ENCODE results near the gene ELL2. TPM values are rescaled to one million over a fixed set of nuclear protein-coding genes. Genes with fewer than 3 reads are reported as not detected.

Gene ELL2
- total and polyA plus RNA-seq, 7 donors, result 6.7 to 35.3 (median 26.6) TPM

- Histone ChIP-seq H3K27ac (no peak overlapping the region), H3K4me3 (no peak overlapping the region), H3K9me3 (no peaks in the 10 kb centered on the region), H3K36me3 (no peaks in the 10 kb centered on the region), H3K27me3 (no peaks in the 10 kb centered on the region), H3K4me1 (peaks cover 0 to 43% (median 32%) of the 10 kb centered on the region in 4 donors)
- intact Hi-C loops (cut with DNase I), result no loop called here
- TF ChIP-seq EP300 (IDR thresholded peaks at IDR 0.05) (no peak), POLR2A (IDR thresholded peaks at IDR 0.05) (no peak), CTCF (IDR thresholded peaks at IDR 0.05) (no peak), POLR2AphosphoS5 (IDR thresholded peaks at IDR 0.05) (no peak)
- no peak for DNase-seq
- WGBS, 2 donors, result 92 to 96% methylated on average over 4 of the region's 4 CpGs
These were observed 9.7 kb downstream of the ELL2 start for GRCh38 chr5:95951916-95952315.

- intact Hi-C loops (cut with DNase I), result loop anchor here (5.0 kb wide), 1 partner anchor 43 kb away; no protein-coding TSS in a partner anchor
- Histone ChIP-seq H3K9me3 (no peaks in the 10 kb centered on the region), H3K4me1 (peaks cover 0 to 22% (median 16%) of the 10 kb centered on the region in 4 donors), H3K27me3 (no peaks in the 10 kb centered on the region), H3K4me3 (no peak overlapping the region), H3K36me3 (no peaks in the 10 kb centered on the region), H3K27ac (no peak overlapping the region)
- no peak for DNase-seq
- no peak for TF ChIP-seq POLR2A (IDR thresholded peaks at IDR 0.05)
- TF ChIP-seq CTCF (IDR thresholded peaks at IDR 0.05), result no peak
- TF ChIP-seq EP300 (IDR thresholded peaks at IDR 0.05), result no peak
- 64 to 83% methylated on average over 1 of the region's 1 CpG for WGBS, 2 donors
These were observed 11.8 kb downstream of the ELL2 start for GRCh38 chr5:95949810-95950209.

DNA sequence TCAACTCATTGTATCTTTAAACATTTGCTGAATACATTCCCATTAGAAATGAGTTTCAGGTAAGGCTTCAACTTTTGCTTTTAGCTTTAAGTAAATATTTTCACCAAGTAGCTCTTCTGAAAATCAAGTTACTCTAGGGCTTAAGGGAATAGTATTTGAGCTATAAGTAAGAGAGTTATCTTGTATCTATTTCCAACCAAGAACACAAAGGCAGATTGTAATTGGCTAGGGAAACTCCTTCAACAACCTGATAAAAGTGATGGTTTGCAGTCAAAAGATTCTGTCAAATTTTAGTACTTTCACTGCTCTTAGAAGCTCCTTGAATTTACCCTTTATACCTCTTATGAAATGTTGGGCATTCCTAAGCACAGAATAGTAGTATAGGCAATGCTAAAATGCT is 13.0 kb downstream of the ELL2 start:
- no peak for DNase-seq
- Histone ChIP-seq H3K4me3 (no peak overlapping the region), H3K4me1 (peaks cover 0 to 19% (median 14%) of the 10 kb centered on the region in 4 donors), H3K27me3 (no peaks in the 10 kb centered on the region), H3K36me3 (no peaks in the 10 kb centered on the region), H3K27ac (no peak overlapping the region), H3K9me3 (no peaks in the 10 kb centered on the region)
- no peak for TF ChIP-seq POLR2AphosphoS5 (IDR thresholded peaks at IDR 0.05)
- intact Hi-C loops (cut with DNase I), result loop anchor here (5.0 kb wide), 1 partner anchor 41 kb away; no protein-coding TSS in a partner anchor

- Histone ChIP-seq H3K27me3 (no peaks in the 10 kb centered on the region), H3K4me1 (peaks cover 0 to 15% (median 12%) of the 10 kb centered on the region in 4 donors), H3K4me3 (no peak overlapping the region), H3K9me3 (no peaks in the 10 kb centered on the region), H3K36me3 (no peaks in the 10 kb centered on the region), H3K27ac (no peak overlapping the region)
- TF ChIP-seq EP300 (IDR thresholded peaks at IDR 0.05) (no peak), CTCF (IDR thresholded peaks at IDR 0.05) (no peak), POLR2AphosphoS5 (IDR thresholded peaks at IDR 0.05) (no peak), POLR2A (IDR thresholded peaks at IDR 0.05) (no peak)
- intact Hi-C loops (cut with DNase I), result loop anchor here (5.0 kb wide), 1 partner anchor 39 kb away; no protein-coding TSS in a partner anchor
- DNase-seq, result no peak
- WGBS, 2 donors, result 93 to 100% methylated on average over 1 of the region's 1 CpG
These were observed 15.2 kb downstream of the ELL2 start for GRCh38 chr5:95946451-95946850.

GRCh38 chr5:95942968-95943367 is 18.7 kb downstream of the ELL2 start:
- DNase-seq, result no peak
- WGBS, 2 donors, result 92 to 97% methylated on average over 2 of the region's 2 CpGs
- TF ChIP-seq CTCF (IDR thresholded peaks at IDR 0.05) (no peak), POLR2AphosphoS5 (IDR thresholded peaks at IDR 0.05) (no peak), EP300 (IDR thresholded peaks at IDR 0.05) (no peak), POLR2A (IDR thresholded peaks at IDR 0.05) (no peak)
- intact Hi-C loops (cut with DNase I), result no loop called here
- no peak overlapping the region for H3K27ac ChIP-seq
- H3K4me3 ChIP-seq, result no peak overlapping the region
- H3K4me1 ChIP-seq, result peaks cover 0 to 18% (median 11%) of the 10 kb centered on the region in 4 donors
- no peaks in the 10 kb centered on the region for H3K36me3 ChIP-seq
- H3K27me3 ChIP-seq, result no peaks in the 10 kb centered on the region
- no peaks in the 10 kb centered on the region for H3K9me3 ChIP-seq

Measured in sigmoid colon (tissue), 7 donors.